NCI-H1048 (cell line): ENCODE data around the gene MAP1A.
"Not testable (repeated sequence)": the region's sequence is repeated elsewhere in the genome, so short reads cannot be mapped to it uniquely, and the experiment has no call there.

Experiments used
- DNase-seq: peaks from one replicate; lab custom pipeline; 2025; lab: John Stamatoyannopoulos, UW

MAP1A gene

DNA sequence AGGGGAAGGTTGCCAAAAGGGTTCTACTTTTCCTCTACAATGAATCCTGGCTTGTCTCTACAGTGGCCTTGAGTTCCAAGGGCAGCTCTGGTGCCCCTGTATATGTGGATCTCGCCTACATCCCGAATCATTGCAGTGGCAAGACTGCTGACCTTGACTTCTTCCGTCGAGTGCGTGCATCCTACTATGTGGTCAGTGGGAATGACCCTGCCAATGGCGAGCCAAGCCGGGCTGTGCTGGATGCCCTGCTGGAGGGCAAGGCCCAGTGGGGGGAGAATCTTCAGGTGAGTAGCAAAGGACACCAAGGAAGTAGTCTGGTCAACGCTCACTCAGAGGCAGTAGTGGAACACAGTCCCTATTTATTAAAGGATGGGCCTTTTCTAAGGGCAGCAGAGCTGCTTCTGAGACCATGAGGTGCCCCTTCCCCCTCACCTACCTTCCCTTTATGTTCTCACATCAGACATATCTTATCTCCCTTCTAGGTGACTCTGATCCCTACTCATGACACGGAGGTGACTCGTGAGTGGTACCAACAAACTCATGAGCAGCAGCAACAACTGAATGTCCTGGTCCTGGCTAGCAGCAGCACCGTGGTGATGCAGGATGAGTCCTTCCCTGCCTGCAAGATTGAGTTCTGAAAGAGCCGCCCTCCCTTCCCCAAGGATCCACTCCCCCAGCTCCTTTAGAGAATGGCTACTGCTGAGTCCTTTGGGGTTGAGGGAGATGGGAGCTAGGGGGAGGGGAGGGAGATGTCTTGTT, 12.4 kb downstream of the MAP1A start:
- no peak for DNase-seq

DNA sequence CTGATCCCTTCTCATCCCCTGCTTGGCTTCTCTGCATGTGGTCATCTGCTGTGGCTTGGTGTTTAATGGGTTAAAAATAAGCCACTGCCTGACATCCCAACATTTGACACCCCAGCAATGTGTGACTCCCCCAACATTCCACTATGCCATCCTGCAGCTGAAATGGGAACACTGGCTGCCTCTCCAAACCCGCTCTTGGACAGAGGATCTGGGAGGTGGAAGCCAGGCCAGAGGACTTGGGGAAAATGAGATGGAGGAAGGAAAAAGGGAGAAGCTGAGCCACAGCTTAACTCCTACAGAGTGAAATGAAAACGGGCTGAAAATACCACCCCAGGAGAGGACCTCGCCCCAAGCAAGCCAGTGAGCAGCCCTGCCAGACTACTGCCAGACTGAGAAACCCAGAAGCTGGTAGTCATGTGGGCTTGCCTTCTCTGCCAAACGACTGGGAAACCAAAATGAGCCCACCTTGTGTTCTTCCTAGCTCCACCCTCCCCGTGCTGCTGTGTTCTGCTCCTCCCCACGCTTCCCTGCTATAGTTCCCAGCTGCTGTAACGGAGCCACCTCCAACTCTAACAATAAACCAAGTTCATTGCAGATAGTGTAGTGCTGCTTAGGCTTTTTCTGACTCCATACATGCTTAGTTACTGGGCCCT, 13.7 kb downstream of the MAP1A start:
- no peak for DNase-seq

DNA sequence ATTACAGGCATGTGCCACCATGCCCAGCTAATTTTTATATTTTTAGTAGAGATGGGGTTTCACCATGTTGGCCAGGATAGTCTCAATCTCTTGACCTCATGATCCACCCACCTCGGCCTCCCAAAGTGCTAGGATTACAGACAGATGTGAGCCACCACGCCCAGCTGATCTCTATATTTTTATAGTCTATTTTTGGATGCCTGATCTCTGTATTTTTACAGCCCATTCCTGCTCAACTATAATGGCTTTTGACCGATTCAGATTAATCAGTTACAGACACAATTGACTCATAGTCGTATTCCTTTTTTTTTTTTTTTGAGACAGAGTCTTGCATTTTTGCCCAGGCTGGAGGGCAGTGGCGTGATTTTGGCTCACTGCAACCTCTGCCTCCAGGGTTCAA, 15.4 kb downstream of the MAP1A start:
- DNase-seq = not testable (repeated sequence)

DNA sequence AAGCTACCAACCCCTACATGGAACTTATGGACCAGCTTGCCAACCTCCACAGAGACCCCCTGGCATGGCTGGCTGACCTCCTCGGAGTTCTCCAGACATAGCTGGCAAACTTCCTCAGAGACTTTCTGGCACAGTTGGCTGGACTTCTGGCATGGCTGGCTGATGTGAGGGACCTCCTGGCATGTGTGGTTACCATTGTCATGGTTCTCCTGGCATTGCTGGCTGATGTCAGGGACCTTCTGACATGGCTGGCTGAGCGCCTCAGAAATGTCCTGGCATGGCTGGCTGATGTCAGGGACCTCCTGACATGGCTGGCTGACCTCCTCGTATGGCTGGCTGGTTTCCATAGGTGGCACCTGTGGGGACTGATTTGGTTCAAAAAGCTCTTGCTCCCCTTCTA, 17.5 kb downstream of the MAP1A start:
- no peak for DNase-seq

DNA sequence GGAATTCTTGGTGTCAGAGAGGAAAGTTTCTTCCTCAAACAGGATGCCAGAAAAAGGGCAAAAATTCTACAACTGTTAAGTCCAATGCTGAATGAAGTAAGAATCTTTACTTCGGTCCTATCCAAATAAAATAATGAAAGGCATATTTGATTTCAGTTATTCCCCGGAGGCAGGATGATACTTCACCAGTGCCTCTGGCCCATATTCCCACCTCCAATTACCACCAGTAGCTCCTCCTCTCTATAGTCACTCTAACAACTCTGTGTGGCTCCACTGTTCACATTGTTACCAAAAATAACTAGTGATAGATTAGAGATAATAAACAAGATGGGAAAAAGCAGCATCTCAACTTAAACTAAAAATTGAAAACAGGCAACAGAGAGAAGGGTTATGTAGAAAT, 20.7 kb downstream of the MAP1A start:
- DNase-seq = no peak

DNA sequence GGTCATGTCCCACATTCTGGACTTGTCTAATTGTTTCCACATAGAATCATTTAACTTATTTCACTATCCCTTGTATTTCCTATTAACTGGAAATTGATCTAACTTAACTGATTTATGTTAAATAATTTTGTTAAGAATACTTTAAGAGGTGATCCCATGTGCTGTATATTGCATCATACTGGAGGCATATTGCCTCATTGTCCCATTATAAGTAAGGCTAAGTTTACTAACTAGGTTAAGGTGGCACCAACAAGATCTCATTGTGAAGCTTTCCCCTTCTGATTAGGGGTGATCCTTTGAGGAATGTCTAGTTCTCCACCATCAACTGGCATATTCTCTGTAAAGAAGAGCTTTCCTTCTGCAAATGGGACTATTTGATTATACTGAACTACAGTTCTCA, 24.4 kb downstream of the MAP1A start:
- no peak for DNase-seq

DNA sequence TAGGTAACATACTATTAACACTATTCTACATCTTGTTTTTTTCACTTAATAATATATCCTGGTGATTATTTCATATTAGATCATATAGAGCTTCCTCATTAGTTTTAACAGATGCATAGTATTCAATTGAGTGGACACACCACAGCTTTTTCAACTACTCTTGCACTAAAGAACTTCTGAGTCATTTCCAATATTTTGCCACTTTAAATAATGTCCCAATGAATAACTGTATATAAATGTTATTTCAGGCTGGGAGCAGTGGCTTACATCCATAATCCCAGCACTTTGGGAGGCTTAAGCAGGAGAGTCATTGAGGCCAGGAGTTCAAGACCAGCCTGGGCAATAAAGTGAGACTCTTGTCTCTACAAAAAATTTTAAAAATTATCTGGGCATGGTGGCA, 26.9 kb downstream of the MAP1A start:
- DNase-seq = no peak

DNA sequence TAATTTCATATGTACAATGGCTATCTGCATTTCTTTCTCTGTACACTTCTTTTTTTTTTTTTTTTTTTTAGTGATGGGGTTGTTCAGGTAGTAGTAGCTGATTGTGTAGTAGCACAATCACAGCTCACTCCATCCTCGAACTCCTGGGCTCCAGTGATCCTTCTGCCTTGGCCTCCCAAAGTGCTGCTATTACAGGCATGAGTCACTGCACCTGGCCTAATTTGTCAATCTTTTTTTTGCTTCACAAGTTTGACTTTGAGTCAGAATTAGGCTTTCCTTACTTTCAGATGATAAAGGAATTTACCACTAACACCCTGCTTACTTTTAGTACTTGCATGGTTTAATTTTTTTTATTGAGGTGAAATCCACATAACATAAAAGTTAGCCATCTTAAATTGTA, 28.0 kb downstream of the MAP1A start:
- no peak for DNase-seq

DNA sequence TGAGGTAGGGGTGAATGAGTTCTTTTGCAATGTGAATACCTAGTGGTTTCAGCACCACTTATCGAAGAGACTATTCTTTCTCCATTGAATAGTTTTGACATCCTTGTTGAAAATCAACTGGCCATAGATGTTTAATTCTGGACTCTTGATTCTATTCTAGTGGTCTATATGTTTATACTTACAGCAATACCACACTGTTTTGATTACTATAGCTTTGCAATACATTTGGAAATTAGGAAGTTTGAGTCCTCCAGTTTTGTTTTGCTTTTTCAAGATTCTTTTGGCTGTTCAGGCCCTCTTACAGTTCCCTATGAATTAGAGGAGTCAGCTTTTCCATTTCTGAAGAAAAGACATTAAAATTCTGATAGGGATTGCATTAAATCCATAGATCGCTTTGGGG, 30.1 kb downstream of the MAP1A start:
- no peak for DNase-seq

DNA sequence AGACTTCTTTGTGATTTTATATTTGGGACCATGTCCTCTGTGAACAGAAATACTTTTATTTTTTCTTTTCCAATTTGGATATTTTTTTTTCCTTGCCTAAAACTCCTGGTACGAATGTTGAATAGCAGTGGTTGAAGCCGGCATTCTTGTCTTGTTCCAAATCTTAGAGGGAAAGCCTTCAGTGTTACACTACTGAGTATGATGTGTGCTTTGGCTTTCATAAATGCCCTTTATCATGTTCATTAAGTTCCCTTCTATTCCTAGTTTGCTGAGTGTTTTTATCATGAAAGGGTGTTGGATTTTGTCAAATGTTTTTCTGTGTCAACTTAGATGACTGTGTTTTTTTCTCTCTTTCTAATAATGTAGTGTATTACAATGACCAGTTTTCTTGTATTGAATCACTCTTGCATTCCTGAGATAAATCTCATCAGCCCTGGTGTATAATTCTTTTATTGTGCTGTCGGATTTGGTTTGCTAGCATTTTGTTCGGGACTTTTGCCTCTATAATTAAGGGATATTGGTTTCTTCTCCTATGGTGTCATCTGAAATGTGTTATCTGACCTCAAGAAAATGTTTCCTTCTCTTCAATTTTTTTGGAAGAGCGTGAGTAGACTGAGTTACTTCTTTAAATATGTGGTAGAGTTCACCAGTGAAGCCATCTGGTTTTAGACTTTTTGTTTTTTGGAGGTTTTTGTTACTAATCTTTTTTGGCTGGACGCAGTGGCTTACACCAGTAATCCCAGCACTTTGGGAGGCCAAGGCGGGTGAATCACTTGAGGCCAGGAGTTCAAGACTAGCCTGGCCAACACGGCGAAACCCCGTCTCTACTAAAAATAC, 33.3 kb downstream of the MAP1A start:
- DNase-seq = no peak

DNA sequence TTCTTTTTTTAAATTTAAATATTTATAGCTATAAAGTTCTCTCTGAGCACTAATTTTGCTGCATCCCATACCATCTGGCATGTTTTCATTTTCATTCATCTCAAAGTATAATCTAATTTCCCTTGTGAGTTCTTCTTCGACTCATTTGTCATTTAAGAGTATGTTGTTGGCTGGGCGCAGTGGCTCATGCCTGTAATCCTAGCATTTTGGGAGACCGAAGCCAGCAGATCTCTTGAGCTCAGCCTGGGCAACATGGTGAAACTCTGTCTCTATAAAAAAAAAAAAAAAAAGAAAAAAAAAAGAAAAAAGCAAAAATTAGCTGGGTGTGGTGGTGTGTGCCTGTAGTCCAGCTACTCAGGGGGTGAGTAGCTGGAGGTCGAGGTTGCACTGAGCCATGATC, 34.8 kb downstream of the MAP1A start:
- DNase-seq = no peak

DNA sequence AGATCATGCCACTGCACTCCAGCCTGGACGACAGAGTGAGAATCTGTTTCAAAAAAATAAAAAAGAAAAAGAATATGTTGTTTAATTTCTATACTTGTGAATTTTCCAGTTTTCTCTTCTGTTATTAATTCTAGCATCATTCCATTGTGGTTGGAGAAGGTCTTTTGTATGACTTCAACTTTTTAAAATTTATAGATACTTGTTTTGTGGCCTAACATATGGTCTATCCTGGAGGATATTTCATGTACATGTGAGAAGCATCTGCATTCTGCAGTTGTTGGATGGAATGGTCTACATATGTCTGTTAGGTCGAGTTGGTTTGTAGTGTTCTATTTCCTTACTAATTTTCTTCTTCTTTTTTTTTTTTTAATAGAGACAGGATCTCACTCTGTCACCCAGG, 35.6 kb downstream of the MAP1A start:
- no peak for DNase-seq

DNA sequence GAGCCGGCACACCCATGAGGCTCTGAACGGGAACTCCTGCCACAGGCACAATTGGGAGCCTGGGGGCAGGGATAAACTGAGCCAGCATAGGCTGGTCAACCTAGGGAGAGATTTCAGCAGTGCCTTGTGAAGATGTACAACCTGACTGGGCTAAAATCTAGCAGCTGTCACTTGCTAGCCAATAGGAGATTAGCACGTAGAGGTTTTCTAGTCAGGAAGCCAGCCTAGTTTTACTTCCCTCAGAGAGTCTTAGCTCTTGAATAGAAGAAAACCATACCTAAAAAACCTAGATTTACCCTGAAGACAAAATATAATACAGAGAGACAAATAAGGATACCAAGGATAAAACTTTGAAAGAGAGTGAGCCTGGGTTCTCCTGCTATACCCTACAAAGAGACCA, 45.3 kb downstream of the MAP1A start:
- not testable (repeated sequence) for DNase-seq

DNA sequence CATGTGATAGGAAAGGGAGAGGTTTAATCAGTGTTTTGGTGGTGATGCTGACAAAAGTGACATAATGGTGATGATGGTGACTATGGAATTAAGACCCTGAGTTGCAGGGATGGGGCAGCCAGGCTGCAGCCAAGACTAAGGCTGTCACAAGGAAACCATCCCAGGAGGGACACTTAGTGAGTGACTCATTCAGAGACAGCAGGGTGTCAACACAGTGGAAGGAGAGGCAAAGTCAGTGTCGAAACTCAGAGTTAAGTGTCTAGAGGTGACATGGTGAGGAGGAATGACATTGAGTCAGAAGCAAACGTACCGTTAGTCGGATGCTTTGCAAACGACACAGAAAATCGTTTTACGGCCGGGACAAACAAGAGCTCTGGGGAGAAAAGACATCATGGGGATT, 46.4 kb downstream of the MAP1A start:
- DNase-seq = not testable (repeated sequence)

DNA sequence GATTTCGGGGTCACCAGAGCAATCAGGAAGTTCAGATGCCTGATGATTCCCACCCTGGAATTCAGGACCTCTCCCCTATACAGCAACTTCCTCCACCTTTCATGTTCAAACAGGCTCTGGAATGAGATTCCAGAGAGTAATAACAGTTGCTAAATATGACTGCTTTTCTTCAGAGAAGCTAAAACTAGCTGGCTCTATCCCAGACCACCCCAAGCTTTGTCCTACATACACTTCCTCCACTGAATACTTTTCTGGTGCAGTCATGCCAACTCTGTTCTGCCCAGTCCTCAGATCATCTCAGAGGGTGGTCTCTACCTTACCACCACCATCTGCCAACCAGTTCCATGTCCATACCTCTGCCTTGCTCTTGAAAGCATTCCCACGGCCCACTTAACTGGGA, 49.2 kb downstream of the MAP1A start:
- not testable (repeated sequence) for DNase-seq

DNA sequence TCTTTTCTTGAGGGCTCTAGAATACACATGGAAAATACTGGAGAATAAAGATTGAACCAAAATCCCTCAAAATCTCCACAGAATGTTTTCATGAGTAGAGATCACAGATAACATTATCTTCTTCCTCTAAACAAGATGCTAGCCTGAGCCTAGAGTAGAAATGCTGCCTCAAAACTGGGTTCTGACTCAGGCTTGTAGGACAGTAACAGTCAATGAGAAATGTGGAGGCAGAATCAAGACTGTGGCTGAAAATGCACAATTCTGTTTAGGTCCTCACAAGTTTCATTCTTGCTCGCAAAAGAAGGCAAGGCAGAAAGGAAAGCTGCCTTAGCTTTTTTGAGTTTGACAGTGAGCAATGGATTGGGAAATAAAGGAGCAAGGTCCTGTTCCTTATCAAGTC, 57.2 kb downstream of the MAP1A start:
- not testable (repeated sequence) for DNase-seq
